ENCODE data around the gene PSMC3IP.
A peak's percentile ranks its signal among the peaks of the same experiment; 100 is the strongest.

The PSMC3IP gene

GRCh38 chr17:42584880-42585279, 7.4 kb upstream of the PSMC3IP start:
- no peak for DNase-seq

DNA sequence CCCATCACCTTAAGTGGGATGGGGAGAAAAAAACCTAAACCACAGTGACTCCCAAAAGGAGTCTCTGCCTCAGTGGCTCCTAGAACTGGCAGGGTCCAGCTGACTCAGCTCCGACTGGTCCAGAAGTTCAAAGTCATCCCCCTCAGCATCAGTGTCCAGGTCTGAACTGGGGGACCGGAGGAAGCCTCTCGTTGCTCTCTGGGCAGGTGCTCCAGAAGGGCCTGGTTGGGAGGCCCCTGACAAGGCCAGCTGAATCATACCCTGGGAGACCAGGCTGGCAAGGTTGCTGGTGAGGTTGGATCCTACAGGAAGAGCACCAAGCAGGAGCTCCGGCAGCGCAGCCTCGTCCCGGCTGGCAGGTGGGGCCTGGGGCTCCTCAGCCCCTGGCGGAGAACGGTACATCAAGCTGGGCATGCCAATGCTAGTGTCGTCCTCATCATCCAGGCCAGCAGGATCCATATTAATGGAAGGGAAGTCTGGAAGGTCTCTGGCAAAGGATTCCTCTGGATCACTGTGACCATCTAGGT, 4.3 kb upstream of the PSMC3IP start:
- no peak for DNase-seq

DNA sequence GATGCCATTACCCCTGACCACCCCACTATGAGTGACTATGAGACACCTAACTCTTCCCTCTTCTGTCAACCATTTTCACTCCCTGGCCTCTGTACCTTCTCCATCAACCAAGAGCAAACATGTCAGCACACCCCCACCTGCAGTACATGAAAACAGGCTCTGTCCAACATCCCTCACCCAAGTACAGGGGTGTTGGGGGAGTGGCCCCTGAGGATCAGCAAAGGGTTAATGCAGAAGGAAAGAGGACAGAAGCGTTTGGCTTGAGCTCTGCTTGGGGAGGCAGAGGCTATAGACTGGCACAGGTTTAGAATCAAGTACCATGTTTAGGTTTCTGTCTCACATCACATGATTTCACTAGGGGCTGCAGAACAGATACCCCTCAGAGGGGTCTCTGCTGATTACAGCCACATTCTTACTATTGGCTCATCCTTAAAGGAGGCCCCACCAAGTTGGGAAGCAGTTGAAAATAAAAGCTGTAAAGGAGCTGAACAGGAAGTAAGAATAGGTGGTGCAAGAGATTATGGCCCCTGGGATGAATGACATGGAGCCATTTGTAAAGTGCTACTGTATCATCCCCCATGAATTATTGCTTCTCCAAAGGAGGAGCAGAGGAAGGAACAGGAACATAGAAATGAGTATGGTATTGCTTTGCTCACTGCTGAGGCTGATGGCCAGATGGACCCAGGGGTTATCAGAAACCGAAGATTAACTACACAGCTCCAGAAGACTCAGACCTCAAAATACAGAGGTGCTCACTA, 2.4 kb upstream of the PSMC3IP start:
- DNase-seq, result no peak

DNA sequence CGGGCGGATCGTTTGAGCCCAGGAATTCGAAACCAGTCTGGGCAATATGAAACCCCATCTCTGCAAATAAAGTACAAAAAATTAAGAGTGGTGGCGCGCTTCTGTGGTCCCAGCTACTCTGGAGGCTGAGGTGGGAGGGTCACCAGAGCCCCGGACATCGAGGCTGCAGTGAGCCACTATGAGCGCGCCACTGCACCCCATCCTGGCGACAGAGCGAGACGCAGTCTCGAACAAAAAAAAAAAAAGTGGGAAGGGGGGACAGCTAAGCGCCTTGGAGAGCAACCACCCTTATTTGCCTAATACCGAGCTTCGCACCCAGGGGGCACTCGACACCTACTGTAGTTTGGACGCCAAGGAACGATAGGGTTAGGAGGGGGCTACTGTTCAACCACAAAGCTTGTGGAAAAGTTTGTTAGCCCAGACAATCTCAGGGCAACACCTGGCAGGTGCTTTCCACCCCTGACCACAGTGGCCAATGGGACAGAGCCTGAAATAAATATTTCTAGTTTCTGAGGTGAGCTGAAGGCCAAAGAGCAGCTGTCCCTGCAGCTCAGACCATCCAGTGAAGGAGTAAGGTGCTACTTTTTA, 847 bp upstream of the PSMC3IP start:
- DNase-seq, result peak; percentile 70

- no peak for DNase-seq
Measured at GRCh38 chr17:42577140-42577531, 393 bp downstream of the PSMC3IP start.

DNA sequence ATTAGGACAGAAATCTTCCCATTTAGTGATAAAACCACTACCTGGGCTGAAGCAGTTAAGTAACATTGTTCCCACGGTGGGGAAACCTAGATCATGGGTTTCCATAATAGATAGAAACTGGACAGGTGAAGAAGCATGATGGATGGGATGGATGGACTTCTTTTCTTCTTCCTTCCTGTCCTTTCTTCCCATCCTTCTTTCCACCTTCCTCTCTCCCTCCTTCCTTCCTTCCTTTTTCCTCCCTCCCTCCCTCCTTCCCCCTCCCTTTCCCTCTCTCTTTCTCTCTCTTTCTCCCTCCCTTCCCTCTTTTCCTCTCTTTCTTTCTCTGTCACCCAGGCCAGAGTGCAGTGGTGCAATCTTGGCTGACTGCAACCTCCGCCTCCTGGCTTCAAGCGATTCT, 3.1 kb downstream of the PSMC3IP start:
- no peak for DNase-seq

DNA sequence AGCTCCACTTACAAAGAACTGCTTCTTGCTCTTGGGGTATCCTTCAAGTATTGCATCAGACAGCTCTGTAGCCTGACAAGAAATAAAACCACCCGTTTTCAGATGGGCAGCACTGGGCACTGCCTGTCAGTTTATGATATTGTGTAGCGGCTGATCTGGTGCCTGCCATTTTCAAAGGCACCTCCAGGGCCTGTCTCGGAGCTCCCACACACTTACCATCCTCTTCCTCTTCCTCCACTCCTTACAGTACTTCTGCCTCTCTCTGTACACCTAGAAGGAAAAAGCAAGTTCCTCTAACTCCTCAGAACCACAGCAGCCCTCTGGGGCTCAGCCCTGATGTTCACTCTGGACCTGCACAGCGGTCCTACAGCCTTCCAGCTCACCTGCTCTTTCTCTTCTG, 4.4 kb downstream of the PSMC3IP start:
- no peak for DNase-seq

DNA sequence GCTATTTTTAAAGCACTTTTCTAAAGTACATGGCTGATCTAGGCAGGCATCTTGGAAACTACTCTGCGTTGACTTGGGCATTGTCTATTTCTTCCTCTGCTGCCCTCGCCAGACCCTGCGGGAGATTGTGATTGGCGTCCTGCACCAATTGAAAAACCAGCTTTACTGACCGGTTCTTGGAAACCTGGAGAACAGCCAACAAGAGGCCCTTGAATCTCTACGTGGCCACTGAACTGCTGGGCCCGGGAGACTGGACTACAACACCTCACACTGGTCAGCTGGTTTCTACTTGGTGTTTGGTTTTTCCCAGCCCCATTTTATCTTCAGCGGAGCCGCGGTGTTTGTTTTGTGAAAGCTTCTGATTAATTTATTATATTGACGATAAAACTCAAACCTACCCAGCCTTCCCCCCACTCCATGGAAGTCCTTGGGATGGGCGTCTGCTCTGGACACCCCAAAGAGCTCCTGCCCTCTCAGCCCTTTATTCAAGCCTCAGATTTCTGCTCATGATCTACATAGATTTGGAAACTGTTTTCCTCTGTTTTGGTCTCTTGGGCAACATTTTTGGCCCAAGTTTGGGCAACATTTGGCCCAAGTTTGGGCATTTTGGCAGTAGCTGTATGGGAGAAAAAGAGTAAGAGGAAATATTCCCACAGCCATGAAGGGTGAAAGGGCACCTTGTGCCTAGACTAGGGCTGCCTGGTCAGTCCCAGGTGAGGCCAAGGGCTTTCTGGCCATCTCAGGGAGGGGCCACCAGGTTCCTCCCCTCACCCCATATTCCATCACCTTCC, 5.9 kb downstream of the PSMC3IP start:
- DNase-seq, result no peak

DNA sequence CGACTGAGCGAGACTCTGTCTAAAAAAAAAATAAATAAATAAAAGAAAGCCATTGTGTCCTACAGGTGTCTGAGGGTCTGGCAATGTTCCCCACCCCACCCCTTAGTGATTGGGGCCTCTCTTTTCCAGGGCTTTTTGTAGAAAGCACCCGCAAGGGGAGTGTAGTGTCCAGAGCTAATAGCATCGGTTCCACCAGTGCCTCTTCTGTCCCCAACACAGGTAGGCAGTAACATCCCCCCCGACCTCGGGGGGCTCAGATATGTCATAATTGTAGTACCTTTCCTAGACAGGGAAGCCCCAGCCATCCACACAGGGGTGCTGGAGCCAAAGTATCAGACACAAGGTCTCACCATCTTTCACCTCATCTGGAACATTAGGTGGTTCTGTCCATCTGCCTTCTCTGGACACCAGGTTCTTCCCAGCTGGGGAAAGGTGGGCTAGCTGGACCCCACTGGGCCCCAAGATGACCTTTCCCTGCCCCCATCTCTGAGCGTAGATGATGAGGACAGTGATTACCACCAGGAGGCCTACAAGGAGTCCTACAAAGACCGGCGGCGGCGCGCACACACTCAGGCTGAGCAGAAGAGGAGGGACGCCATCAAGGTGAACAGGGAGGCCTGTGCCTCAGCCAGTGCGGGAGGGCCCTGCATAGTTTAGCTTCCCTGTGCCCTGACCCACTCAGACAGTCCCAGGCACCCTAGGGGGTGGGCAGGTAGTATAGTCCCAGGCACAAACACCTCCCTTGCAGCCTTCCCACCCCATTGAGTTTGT, 9.0 kb downstream of the PSMC3IP start:
- no peak for DNase-seq

- DNase-seq, result peak; percentile 91
Measured at GRCh38 chr17:42566883-42567573, 10.5 kb downstream of the PSMC3IP start, which contains the start of gene MLX. MLX (plus strand) TSS chr17:42567100; CDS start chr17:42567125, 25 bp downstream.

DNA sequence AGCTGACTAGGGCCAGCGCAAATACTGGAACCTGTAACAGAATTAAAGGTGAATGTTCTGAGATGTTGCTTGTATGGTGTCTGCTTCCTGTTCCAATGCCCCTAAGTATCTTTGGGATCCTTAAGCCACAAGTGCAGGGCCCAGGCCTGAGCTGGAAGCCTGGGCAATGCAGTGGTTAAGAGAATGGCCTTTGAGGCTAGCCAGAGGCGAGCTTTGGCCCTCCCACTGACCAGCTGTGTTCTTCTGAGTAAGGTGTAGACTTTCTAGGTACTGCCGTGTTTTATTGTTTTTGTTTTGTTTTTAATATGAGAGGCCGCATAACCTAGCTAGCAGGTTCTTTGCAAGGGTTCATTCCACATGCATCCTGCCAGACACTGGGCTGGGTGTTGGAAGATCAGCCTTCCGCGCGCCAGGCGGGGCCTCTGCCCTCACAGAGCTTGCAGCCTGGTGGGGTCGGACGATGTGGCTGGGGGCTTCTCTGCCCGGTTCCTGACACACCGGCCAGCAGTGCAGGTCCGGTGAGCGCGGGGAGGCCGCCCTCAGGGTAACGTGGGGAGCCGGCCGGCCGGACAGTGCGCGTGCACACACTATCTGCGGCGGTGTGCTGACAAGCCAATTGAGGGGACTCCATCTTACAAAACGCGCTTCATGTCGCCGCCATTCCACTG, 11.2 kb downstream of the PSMC3IP start:
- no peak for DNase-seq

DNA sequence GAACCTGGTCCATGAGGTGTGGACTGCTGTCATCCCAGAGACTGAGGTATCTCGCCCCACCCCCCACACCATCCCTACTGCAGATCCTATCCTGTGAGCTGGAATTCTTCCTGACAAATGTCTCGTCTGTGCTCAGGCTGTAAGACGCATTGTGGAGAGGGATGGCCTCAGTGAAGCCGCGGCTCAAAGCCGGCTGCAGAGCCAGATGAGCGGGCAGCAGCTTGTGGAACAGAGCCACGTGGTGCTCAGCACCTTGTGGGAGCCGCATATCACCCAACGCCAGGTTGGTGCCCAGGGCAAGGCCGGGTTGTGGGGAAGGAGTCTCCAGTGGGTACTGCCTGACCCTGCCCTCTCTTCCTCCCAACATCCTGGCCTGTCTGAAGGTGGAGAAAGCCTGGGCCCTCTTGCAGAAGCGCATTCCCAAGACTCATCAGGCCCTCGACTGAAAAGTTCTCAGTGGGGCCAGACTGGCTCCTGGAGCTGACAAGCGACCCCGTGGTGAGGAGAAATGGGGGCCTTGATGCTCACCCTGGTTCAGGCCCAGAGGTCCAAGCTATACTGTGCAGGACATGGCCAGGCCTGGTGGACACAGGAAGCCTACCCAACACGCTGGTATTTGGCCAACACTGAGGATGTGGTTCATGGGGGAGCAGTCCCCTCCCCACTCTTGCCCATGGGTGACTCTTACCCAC, 11.9 kb downstream of the PSMC3IP start:
- DNase-seq, result no peak

DNA sequence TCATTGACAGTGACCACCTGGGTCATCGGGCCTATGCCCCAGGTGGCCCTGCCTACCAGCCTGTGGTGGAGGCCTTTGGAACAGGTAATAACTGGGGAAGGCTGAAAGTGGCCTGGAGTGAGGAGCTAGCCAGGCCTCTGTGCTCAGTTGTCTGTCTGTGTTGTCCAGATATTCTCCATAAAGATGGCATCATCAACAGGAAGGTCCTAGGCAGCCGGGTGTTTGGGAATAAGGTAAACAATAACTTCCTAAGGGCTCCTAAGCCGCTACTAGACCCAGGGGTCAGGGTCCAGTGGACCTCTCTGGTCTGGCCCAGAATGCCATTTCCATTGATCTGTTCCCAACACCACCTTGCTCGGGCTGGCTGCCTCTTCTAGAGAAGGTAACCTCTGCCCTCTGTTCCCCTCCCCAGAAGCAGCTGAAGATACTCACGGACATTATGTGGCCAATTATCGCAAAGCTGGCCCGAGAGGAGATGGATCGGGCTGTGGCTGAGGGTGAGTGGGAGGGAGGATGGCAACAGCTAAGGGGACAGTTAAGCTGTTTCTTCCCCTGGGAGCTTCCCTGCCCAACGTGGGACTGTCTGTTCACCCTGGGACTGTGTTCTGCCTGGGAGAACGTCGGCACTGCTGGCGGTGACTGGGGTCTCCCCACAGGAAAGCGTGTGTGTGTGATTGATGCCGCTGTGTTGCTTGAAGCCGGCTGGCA, 12.6 kb downstream of the PSMC3IP start:
- DNase-seq, result no peak

DNA sequence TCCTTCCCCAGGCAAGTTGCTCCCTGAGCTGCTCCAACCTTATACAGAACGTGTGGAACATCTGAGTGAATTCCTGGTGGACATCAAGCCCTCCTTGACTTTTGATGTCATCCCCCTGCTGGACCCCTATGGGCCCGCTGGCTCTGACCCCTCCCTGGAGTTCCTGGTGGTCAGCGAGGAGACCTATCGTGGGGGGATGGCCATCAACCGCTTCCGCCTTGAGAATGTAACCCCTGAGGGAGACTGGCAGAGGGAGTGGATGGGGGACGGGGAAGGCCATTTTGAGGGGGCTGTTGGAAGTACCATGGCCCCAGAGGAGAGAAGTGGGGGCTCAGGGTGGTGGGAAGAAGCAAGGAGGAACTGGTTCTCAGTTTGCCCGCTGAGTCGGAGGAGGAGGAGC, 13.6 kb downstream of the PSMC3IP start:
- no peak for DNase-seq

DNA sequence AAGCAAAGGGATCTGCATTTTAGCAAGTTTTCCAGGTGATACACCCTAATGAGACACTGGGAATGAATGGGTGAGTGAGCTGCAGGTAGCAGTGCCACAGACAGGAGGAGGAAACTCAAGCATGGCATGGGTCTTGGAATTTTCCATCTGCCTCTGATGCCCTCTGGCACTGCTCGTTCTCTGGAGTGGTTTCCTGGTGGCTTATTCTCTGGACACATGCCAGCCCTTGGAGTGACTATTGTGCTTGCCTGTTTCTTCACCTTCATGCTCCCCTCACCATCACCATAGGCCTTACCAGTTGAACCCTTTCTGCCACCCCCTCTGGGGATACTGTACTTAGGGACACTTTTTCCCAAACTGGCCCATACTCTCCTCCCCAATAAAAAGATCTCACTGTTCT, 14.0 kb downstream of the PSMC3IP start:
- DNase-seq, result no peak

- DNase-seq, result no peak
Measured at GRCh38 chr17:42563143-42563509, 14.4 kb downstream of the PSMC3IP start.

- DNase-seq, result no peak
Measured at GRCh38 chr17:42562388-42563142, 15.0 kb downstream of the PSMC3IP start.

GRCh38 chr17:42561897-42562387, 15.6 kb downstream of the PSMC3IP start, which contains the start of gene COASY:
COASY (plus strand) TSS chr17:42562148; CDS start chr17:42562623, 475 bp downstream.
- peak; percentile 89 for DNase-seq

GRCh38 chr17:42560246-42560645, 17.3 kb downstream of the PSMC3IP start:
- no peak for DNase-seq

All from stimulated activated CD4-positive, alpha-beta T cell treated with anti-CD3 and anti-CD28 coated beads, Interleukin-12 subunit alpha, Interleukin-12 subunit beta, amount 100 ng/mL, for 4 hours (primary cell).